Measurements from ENCODE around the gene AR.

Gene AR, protein sequence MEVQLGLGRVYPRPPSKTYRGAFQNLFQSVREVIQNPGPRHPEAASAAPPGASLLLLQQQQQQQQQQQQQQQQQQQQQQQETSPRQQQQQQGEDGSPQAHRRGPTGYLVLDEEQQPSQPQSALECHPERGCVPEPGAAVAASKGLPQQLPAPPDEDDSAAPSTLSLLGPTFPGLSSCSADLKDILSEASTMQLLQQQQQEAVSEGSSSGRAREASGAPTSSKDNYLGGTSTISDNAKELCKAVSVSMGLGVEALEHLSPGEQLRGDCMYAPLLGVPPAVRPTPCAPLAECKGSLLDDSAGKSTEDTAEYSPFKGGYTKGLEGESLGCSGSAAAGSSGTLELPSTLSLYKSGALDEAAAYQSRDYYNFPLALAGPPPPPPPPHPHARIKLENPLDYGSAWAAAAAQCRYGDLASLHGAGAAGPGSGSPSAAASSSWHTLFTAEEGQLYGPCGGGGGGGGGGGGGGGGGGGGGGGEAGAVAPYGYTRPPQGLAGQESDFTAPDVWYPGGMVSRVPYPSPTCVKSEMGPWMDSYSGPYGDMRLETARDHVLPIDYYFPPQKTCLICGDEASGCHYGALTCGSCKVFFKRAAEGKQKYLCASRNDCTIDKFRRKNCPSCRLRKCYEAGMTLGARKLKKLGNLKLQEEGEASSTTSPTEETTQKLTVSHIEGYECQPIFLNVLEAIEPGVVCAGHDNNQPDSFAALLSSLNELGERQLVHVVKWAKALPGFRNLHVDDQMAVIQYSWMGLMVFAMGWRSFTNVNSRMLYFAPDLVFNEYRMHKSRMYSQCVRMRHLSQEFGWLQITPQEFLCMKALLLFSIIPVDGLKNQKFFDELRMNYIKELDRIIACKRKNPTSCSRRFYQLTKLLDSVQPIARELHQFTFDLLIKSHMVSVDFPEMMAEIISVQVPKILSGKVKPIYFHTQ

DNA sequence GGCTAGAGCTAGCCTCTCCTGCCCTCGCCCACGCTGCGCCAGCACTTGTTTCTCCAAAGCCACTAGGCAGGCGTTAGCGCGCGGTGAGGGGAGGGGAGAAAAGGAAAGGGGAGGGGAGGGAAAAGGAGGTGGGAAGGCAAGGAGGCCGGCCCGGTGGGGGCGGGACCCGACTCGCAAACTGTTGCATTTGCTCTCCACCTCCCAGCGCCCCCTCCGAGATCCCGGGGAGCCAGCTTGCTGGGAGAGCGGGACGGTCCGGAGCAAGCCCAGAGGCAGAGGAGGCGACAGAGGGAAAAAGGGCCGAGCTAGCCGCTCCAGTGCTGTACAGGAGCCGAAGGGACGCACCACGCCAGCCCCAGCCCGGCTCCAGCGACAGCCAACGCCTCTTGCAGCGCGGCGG, at the start of gene AR:
Gene AR, plus strand, starts transcription at position 204 of the 400 bp plus-strand sequence. CDS start 1,126 bp downstream, outside the sequence.
- DNase-seq (ENCODE audit: low read depth) = no peak
- H3K4me3 ChIP-seq (ENCODE audit: control insufficient read depth, low read depth, low read length) = peak within 1 kb of the TSS; percentile 46
- TF ChIP-seq, protein P1, sequence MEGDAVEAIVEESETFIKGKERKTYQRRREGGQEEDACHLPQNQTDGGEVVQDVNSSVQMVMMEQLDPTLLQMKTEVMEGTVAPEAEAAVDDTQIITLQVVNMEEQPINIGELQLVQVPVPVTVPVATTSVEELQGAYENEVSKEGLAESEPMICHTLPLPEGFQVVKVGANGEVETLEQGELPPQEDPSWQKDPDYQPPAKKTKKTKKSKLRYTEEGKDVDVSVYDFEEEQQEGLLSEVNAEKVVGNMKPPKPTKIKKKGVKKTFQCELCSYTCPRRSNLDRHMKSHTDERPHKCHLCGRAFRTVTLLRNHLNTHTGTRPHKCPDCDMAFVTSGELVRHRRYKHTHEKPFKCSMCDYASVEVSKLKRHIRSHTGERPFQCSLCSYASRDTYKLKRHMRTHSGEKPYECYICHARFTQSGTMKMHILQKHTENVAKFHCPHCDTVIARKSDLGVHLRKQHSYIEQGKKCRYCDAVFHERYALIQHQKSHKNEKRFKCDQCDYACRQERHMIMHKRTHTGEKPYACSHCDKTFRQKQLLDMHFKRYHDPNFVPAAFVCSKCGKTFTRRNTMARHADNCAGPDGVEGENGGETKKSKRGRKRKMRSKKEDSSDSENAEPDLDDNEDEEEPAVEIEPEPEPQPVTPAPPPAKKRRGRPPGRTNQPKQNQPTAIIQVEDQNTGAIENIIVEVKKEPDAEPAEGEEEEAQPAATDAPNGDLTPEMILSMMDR (IDR thresholded peaks at IDR 0.05; ENCODE audit: control insufficient read depth, insufficient read depth, low read depth, low read length, missing control alignments) = no peak

DNA sequence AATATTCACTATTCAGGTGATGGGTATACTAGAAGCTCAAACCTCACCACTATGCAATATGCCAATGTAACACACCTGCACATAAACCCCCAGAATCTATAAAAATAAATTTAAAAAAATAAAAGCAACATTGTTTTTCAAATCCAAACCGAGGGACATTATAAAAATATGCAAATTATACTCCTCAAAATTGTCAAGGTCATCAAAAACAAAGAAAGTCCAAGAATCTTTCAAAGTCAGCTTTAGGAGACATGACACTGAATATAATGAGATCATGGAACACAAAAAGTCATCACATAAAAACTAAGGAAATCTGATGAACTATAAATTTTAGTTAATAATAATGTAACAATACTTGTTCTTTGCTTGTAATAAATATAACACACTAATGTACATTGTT, 43.2 kb upstream of the AR start:
- H3K4me3 ChIP-seq (ENCODE audit: control insufficient read depth, low read depth, low read length) = no peak overlapping the region
- DNase-seq (ENCODE audit: low read depth) = no peak

DNA sequence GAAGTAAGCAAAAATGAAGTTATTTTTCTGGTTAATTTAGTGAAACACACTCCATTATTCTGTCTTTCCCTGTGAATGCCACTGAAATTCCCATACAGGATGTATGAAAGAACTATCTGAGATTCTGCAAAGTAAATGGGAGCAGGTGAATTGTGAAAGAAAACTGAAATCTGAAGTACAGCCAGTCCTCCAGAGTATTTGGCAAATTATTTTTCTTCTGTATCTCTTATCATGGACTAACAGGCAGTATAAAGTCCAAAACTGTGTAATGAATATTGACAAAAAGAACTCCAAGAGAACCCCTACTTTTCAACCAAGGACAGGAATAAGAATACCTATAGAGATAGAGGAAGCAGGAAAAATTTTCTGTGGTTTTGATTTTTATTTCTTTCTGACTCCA, 40.8 kb upstream of the AR start:
- DNase-seq (ENCODE audit: low read depth) = no peak

More for the DNA sequence above, 43.2 kb upstream of the AR start:
- TF ChIP-seq, protein P1 (IDR thresholded peaks at IDR 0.05; ENCODE audit: control insufficient read depth, insufficient read depth, low read depth, low read length, missing control alignments) = no peak

DNA sequence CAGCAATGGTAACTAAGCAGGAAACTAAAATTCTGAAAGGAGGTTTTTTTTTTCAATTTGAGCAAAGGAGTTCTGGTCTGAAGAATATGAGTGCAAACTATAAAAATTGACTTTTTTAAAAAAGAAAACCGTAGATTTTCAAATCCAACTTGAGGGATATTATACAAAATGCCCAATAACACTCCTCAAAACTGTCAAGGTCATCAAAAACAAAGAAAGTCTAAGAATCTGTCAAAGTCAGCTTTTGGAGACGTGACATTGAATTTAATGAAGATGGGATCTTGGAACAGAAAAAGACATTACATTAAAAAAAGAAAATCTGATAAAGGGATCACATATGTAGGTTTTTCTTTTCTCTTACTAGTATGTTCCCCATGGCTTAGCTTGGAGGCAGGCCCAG, 40.4 kb upstream of the AR start:
- H3K4me3 ChIP-seq (ENCODE audit: control insufficient read depth, low read depth, low read length) = no peak overlapping the region
- TF ChIP-seq, protein P1 (IDR thresholded peaks at IDR 0.05; ENCODE audit: control insufficient read depth, insufficient read depth, low read depth, low read length, missing control alignments) = no peak
- no peak for DNase-seq (ENCODE audit: low read depth)

More for the DNA sequence above, 40.8 kb upstream of the AR start:
- H3K4me3 ChIP-seq (ENCODE audit: control insufficient read depth, low read depth, low read length) = no peak overlapping the region
- TF ChIP-seq, protein P1 (IDR thresholded peaks at IDR 0.05; ENCODE audit: control insufficient read depth, insufficient read depth, low read depth, low read length, missing control alignments) = no peak

DNA sequence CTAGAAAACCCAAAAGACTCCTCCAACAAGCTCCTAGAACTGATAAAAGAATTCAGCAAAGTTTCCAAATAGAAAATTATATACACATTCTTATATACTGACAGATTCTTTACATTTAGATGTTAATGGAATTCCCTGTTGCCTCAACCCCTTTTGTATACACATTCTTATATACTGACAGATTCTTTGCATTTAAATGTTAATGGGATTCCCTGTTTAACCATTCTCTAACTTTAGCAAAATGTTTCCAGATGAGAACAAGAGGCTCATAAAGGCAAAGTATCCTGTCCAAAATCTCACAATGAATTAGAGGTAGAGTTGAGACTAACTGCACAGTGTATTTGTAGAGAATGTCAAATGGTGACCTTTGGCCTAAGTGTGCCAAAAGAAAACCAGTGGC, 23.1 kb upstream of the AR start:
- TF ChIP-seq, protein P1 (IDR thresholded peaks at IDR 0.05; ENCODE audit: control insufficient read depth, insufficient read depth, low read depth, low read length, missing control alignments) = no peak
- H3K4me3 ChIP-seq (ENCODE audit: control insufficient read depth, low read depth, low read length) = no peak overlapping the region
- DNase-seq (ENCODE audit: low read depth) = no peak

DNA sequence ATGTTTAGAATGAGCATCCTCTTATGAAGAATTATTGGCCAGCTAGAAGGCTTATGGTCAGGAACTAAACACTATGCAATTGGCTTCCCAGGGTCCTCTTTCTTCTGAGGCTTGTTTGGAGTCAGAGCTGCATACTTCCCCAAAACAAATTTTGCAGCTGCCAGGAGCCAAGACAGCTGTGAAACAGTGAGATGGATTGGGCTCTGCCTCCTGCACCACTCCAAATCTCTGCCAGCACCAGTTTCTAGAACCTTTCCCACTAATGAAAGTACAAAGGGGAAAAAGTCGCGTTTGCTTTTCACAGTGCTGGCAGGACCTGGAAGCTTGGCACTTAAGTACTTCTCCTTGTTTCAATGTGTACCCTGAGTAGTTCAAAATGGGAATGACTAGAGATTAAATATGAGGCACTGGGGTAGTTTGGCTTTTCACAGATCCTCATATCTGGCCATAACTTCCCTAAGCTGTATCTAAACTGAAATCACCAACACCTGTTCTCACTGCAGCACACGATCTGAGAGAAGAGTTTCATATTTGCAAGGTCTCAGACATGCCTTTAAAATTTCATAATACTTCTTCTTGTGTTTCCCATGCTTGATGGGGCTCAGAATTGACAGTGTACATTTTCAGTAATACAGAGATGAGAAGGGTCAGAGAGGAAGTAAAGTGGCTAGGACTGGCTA, 20.7 kb upstream of the AR start:
- TF ChIP-seq, protein P1 (IDR thresholded peaks at IDR 0.05; ENCODE audit: control insufficient read depth, insufficient read depth, low read depth, low read length, missing control alignments) = no peak
- no peak for DNase-seq (ENCODE audit: low read depth)
- H3K4me3 ChIP-seq (ENCODE audit: control insufficient read depth, low read depth, low read length) = no peak overlapping the region

All from AG09309 (cell line).